SU-DHL-6 (cell line): ENCODE results near the gene SDK1.

Experiments
- H2AFZ ChIP-seq: fragments of 200-600 bp; sonication (generic); 2 replicates; pipeline ENCODE4 v1.6.1; 2014; ENCODE audit warnings: low read depth, mild to moderate bottlenecking, moderate library complexity, mixed read lengths, antibody characterized with exemption, low read length; ENCODE audit not compliant: severe bottlenecking
- H3F3A ChIP-seq: fragments of 200-600 bp; shearing (Covaris generic); 2 replicates; pipeline ENCODE4 v1.6.0; 2016; ENCODE audit warnings: antibody characterized with exemption, mild to moderate bottlenecking; ENCODE audit not compliant: insufficient read depth
- H3K27ac ChIP-seq: fragments of 200-600 bp; sonication (generic); 2 replicates; pipeline ENCODE4 v1.5.1; 2016; ENCODE audit warnings: low read depth, mild to moderate bottlenecking, low read length, moderate library complexity, mixed read lengths
- H3K27me3 ChIP-seq: fragments of 200-600 bp; sonication (generic), shearing (Covaris generic); 2 replicates; pipeline ENCODE4 v1.6.0; 2014; ENCODE audit warnings: mild to moderate bottlenecking, low read length
- H3K36me3 ChIP-seq: fragments of 200-600 bp; sonication (generic); 2 replicates; pipeline ENCODE4 v1.6.1; 2014; ENCODE audit warnings: mild to moderate bottlenecking, low read length, mixed read lengths
- H3K4me2 ChIP-seq: fragments of 300-600, 200-600 bp; shearing (Covaris generic), sonication (generic); 2 replicates; pipeline ENCODE4 v1.6.0; 2014; ENCODE audit warnings: low read length, low read depth, mild to moderate bottlenecking; ENCODE audit not compliant: poor library complexity, severe bottlenecking
- H3K4me3 ChIP-seq: fragments of 200-600 bp; sonication (generic); 2 replicates; pipeline ENCODE4 v1.5.1; 2014; ENCODE audit warnings: antibody characterized with exemption, low read length, mild to moderate bottlenecking, mixed read lengths; ENCODE audit not compliant: insufficient read depth, poor library complexity, severe bottlenecking
- H3K79me2 ChIP-seq: fragments of 200-600 bp; sonication (generic); 2 replicates; pipeline ENCODE4 v1.6.1; 2014; ENCODE audit warnings: mild to moderate bottlenecking, low read length, moderate library complexity; ENCODE audit not compliant: insufficient read depth
- H3K9ac ChIP-seq: fragments of 200-600 bp; sonication (generic); 2 replicates; pipeline ENCODE4 v1.7.0; 2014; ENCODE audit warnings: mild to moderate bottlenecking, low read length
- H3K9me2 ChIP-seq: fragments of 200-600 bp; sonication (generic); replicated peaks from 2 replicates; pipeline ENCODE4 v1.6.1; 2014; ENCODE audit warnings: low read length; ENCODE audit not compliant: insufficient read depth
- H3K9me3 ChIP-seq: fragments of 200-600 bp; sonication (generic); 2 replicates; pipeline ENCODE4 v1.6.1; 2014; ENCODE audit warnings: low read length, mixed read lengths; ENCODE audit not compliant: insufficient read depth
- H4K20me1 ChIP-seq: fragments of 200-600 bp; sonication (generic); 2 replicates; pipeline ENCODE4 v1.6.1; 2014; ENCODE audit warnings: low read depth, mild to moderate bottlenecking, antibody characterized with exemption, low read length, moderate library complexity, mixed read lengths
- EZH2phosphoT487 ChIP-seq: fragments of 200-600 bp; sonication (generic), shearing (Covaris generic); conservative IDR thresholded peaks from 2 replicates; pipeline ENCODE4 v1.6.1; 2018; ENCODE audit warnings: mild to moderate bottlenecking, antibody characterized with exemption, low read length, moderate library complexity, mixed read lengths
- TF ChIP-seq, protein P1 (sequence below): fragments of 200-600 bp; sonication (generic); IDR thresholded peaks from one replicate; pipeline ENCODE4 v1.5.1; 2017; ENCODE audit warnings: antibody characterized with exemption, mild to moderate bottlenecking, low read length, moderate library complexity; ENCODE audit not compliant: insufficient read depth, poor library complexity, severe bottlenecking

Gene SDK1

DNA sequence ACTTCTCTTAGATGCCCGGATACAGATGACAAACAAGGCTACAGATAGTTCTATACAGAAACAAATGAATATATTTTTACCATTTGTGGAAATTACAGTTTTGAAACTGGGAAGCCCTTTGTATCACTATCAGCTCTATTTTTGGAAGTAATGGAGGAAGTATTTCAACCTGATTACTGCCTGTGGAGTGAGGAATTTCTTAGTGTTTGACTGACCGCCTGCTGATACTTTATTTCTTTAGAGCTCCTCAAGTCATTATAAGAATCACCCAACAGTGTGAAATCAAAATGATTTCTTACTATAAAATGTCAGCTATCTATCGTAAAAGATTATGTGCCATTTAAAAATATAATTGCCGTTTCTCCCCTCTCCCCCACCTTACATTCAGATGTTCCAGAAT is 290.9 kb downstream of the SDK1 start:
- H4K20me1 ChIP-seq: no peaks in the 10 kb centered on the region
- no peaks in the 10 kb centered on the region for H3K36me3 ChIP-seq
- no peaks in the 10 kb centered on the region for H3K9me2 ChIP-seq
- no peak overlapping the region for H3K4me2 ChIP-seq
- H3K9me3 ChIP-seq: no peaks in the 10 kb centered on the region
- H3K9ac ChIP-seq: no peak overlapping the region
- no peaks in the 10 kb centered on the region for H3K79me2 ChIP-seq
- no peaks in the 10 kb centered on the region for H3F3A ChIP-seq
- H3K4me3 ChIP-seq: no peak overlapping the region
- H2AFZ ChIP-seq: no peak overlapping the region
- no peak overlapping the region for H3K27ac ChIP-seq
- TF ChIP-seq, protein P1, sequence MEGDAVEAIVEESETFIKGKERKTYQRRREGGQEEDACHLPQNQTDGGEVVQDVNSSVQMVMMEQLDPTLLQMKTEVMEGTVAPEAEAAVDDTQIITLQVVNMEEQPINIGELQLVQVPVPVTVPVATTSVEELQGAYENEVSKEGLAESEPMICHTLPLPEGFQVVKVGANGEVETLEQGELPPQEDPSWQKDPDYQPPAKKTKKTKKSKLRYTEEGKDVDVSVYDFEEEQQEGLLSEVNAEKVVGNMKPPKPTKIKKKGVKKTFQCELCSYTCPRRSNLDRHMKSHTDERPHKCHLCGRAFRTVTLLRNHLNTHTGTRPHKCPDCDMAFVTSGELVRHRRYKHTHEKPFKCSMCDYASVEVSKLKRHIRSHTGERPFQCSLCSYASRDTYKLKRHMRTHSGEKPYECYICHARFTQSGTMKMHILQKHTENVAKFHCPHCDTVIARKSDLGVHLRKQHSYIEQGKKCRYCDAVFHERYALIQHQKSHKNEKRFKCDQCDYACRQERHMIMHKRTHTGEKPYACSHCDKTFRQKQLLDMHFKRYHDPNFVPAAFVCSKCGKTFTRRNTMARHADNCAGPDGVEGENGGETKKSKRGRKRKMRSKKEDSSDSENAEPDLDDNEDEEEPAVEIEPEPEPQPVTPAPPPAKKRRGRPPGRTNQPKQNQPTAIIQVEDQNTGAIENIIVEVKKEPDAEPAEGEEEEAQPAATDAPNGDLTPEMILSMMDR: no peak
- no peak for TF ChIP-seq EZH2phosphoT487
- H3K27me3 ChIP-seq: no peaks in the 10 kb centered on the region

DNA sequence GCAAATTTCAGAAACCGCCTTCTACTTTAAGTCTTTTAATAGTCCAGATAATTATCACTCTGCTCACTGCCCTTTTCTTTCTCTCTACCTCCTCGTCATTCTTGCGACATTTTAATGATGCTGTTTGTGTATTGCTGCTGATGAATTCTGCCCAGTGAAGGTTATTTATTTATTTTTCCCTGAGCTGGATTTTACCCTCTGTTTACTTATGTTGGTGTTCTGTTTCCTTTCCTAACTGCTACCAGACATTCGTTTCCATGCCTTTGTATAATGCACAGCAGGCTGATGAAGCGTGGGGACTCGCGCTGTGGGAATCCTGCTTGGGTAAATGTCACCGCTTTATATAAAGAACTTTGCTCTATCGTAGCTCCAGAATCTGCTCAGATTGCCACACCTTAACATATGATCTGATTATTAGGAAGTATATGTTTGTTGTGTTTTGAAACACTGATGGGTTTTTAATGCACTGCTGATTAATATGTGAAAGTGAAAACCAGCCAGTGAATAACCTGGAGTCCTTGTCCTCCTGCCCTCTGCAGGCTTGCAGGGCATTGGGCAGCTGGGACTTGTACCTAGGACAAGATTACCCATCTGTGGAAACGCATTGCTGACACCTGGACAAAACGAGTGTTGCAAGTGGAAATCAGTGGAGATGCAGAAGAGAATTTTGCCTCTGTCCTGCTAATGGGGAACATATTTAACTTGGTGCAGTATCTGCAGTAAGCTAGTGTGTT is 291.5 kb downstream of the SDK1 start:
- H3K4me2 ChIP-seq: no peak overlapping the region
- no peaks in the 10 kb centered on the region for H3K9me2 ChIP-seq
- H3K27me3 ChIP-seq: no peaks in the 10 kb centered on the region
- no peaks in the 10 kb centered on the region for H4K20me1 ChIP-seq
- no peak for TF ChIP-seq EZH2phosphoT487
- TF ChIP-seq, protein P1: no peak
- H3K36me3 ChIP-seq: no peaks in the 10 kb centered on the region
- H3K4me3 ChIP-seq: no peak overlapping the region
- H3K9me3 ChIP-seq: no peaks in the 10 kb centered on the region
- H3K9ac ChIP-seq: no peak overlapping the region
- H2AFZ ChIP-seq: no peak overlapping the region
- H3K27ac ChIP-seq: no peak overlapping the region
- no peaks in the 10 kb centered on the region for H3K79me2 ChIP-seq
- no peaks in the 10 kb centered on the region for H3F3A ChIP-seq

DNA sequence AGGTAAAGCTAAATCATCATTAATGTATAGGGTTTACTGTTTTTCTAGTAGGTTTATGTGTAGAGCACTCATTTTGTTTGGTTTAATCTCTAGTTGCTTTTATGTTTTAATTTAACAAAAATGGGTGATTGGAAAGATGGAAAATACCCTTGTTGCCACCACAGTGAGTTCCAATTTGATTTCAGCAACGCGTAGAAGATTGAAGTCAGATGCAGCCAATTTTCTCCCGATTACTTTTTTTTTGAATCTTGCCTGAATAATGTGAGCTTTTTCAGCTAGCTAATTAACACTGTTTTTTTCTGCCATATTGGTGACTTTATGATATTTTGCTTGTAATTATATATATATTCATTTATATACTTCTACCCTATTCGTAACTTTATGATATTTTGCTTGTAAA is 293.8 kb downstream of the SDK1 start:
- Histone ChIP-seq H3K27ac (no peak overlapping the region), H3K36me3 (no peaks in the 10 kb centered on the region), H3K9me2 (no peaks in the 10 kb centered on the region), H3K79me2 (no peaks in the 10 kb centered on the region), H3K9me3 (no peaks in the 10 kb centered on the region), H3K4me2 (no peak overlapping the region), H4K20me1 (no peaks in the 10 kb centered on the region), H3K4me3 (no peak overlapping the region), H2AFZ (no peak overlapping the region), H3K27me3 (no peaks in the 10 kb centered on the region), H3F3A (0 out of 2 replicates have a peak, but pooled peaks cover 6% of the 10 kb centered on the region), H3K9ac (no peak overlapping the region)
- TF ChIP-seq EZH2phosphoT487: no peak

DNA sequence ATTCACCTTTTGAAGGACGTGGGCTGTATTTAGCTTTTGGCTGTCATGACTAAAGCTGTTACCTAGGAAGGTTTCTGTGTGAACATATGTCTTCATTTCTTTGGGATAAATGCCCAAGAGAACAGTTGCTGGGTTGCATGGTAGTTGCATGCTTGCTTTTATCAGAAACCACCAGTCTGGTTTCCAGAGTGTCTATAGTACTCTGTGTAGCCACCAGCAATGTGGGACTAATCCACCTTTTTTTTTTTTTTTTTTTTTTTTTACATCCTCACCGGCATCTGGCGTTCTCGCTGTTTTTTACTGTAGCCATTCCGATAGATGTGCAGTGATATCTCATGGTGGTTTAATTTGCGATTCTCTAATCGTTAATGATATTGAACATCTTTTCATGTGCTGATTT is 297.8 kb downstream of the SDK1 start:
- no peak overlapping the region for H3K4me3 ChIP-seq
- H3K4me2 ChIP-seq: no peak overlapping the region
- no peak overlapping the region for H2AFZ ChIP-seq
- TF ChIP-seq, protein P1: no peak
- TF ChIP-seq EZH2phosphoT487: no peak
- H3K27me3 ChIP-seq: no peaks in the 10 kb centered on the region
- no peak overlapping the region for H3K27ac ChIP-seq
- no peaks in the 10 kb centered on the region for H4K20me1 ChIP-seq
- no peaks in the 10 kb centered on the region for H3K9me2 ChIP-seq
- H3F3A ChIP-seq: 0 out of 2 replicates have a peak, but pooled peaks cover 6% of the 10 kb centered on the region
- H3K36me3 ChIP-seq: no peaks in the 10 kb centered on the region
- no peaks in the 10 kb centered on the region for H3K79me2 ChIP-seq
- H3K9ac ChIP-seq: no peak overlapping the region
- no peaks in the 10 kb centered on the region for H3K9me3 ChIP-seq
